HG02938 (cell line): ENCODE measurements around the gene ZNF746.

ENCODE experiments used
- ATAC-seq: cut with Tn5 transposase; IDR thresholded peaks from one replicate; pipeline ENCODE4 v1.9.1; 2021; ENCODE audit warnings: mild to moderate bottlenecking, moderate library complexity; ENCODE audit not compliant: unreplicated experiment

The ZNF746 gene

GRCh38 chr7:149430192-149430591, 67.4 kb downstream of the ZNF746 start:
- no peak for ATAC-seq

- ATAC-seq: no peak
Measured at GRCh38 chr7:149427893-149428292, 69.7 kb downstream of the ZNF746 start.

GRCh38 chr7:149427096-149427680, 70.4 kb downstream of the ZNF746 start:
- ATAC-seq: no peak

- no peak for ATAC-seq
Measured at GRCh38 chr7:149423449-149424110, 74.0 kb downstream of the ZNF746 start.

- no peak for ATAC-seq
Measured at GRCh38 chr7:149422914-149423301, 74.7 kb downstream of the ZNF746 start.
